Hematopoietic multipotent progenitor cell treated with erythropoietin and hydrocortisone succinate and interleukin-3 and kit ligand, for 15 days (in vitro differentiated cells): ENCODE measurements around the gene GPR108.

ENCODE experiments used
- DNase-seq: peaks from one replicate; pipeline ENCODE4 v3.0.0-alpha.2; 2015; ENCODE audit warnings: low spot score

GPR108 gene

GRCh38 chr19:6707011-6707657 lies 30.2 kb downstream of the GPR108 start:
- no peak for DNase-seq

DNA sequence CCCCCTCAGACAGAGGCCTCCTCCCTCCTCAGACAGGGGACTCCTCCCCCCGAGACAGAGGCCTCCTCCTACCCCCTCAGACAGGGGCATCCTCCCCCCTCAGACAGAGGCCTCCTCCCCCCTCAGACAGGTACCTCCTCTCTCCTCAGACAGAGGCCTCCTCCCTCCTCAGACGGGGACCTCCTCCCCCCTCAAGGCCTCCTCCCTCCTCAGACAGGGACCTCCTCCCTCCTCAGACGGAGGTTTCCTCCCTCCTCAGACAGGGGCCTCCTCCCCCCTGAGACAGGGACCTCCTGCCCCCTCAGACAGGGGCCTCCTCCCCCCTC lies 30.8 kb downstream of the GPR108 start:
- DNase-seq: no peak

- DNase-seq: no peak
Measured at GRCh38 chr19:6705931-6706632, 31.3 kb downstream of the GPR108 start.

DNA sequence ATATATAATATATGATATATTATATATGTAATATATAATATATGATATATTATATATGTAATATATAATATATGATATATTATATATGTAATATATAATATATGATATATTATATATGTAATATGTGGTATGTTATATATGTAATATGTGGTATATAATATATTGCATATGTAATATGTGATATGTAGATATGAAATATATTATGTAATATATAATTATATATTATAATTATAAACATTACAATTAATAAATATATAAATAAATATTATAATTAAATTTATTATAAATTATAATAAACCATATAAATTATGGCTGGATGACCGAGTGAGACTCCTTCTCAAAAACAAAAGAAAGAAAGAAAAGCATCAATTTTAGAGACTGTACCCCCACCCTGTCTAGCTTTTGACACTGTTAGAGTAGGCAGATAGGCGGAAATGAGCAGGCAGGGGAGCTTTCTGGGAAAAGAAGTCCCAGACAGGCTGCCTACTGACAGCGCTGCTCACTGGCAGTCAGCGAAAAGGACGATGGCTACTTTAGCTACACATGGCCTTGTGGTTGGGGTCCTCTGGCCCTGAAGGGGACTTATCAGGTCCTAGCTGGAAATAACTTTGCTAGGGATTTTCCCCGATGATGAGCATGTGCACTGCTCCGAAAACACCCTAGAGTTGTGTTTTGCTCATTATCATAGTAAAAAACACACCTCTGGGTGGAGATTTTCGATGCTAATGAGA lies 36.6 kb downstream of the GPR108 start:
- DNase-seq: no peak

DNA sequence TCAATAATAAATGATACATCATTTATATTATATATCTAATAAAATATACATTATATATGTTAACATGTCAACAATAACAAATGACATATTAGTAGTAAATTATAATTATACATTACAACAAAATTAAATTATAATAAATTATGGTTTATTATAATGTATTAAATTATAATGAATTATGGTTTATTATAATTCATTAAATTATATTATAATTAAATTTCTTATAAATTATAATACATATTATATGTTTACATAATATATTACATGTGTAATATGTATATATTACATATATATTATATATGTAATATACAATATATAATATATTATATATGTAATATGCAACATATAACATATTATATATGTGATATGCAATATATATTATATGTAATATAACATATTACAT lies 37.4 kb downstream of the GPR108 start:
- no peak for DNase-seq

- no peak for DNase-seq
Measured at GRCh38 chr19:6697291-6697690, 40.1 kb downstream of the GPR108 start.

DNA sequence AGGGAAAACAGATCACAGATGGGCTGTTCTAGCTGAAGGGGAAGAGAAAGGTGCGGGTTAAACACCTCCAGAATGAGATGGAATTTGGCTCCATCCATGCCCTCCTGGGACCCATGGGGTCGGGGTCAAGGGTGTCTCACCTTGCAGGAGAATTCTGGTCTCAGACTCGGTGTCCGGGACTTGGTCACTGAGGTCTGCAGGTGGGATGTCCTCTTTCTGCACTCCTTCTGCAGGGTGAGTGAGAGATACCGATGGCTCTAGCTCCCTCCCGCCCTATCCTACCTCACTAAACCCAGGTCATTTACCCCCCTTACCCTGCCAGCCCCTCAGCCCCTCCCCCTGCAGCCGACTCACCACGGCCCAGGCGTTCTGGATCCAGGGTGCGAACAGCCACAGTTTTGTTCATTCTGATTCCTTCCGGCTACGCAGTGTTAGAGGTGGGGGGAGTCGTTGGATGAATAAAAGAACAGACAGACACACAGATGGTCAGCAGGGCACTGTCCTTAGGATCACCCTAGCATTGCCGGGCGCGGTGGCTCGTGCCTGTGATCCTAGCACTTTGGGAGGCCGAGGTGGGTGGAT lies 41.0 kb downstream of the GPR108 start:
- DNase-seq: no peak

DNA sequence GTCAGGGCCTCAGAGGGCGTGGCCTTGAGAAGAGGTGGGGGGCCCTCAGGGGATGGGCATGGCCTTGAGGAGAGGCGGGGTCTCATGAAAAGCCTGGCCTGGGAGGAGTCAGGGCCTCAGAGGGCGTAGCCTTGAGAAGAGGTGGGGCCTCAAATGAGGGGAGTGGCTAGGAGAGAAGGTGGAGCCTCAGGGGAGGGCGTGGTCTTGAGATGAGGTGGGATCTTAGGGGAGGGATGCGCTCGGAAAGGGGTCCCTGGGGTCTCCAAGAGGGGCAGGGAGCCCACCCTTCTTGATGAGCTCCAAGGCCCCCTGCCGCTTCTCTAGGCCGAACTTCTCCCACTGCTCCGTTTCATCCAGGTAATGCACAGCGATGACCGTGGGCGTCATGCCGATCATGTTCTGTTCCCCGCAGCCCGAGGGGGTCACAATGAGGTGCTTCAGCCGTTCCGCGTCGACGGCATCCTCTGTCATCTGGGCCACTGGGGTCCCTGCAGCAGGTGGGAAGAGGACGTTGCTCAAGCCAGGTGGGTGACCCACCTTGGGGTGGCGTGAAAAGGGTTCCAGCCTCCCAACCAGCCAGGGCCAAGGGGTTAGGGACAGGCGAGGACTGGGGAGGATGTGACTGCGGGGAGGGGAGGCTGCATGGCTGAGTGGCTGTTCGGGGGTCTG lies 43.1 kb downstream of the GPR108 start:
- no peak for DNase-seq

- no peak for DNase-seq
Measured at GRCh38 chr19:6693681-6694080, 43.7 kb downstream of the GPR108 start.

DNA sequence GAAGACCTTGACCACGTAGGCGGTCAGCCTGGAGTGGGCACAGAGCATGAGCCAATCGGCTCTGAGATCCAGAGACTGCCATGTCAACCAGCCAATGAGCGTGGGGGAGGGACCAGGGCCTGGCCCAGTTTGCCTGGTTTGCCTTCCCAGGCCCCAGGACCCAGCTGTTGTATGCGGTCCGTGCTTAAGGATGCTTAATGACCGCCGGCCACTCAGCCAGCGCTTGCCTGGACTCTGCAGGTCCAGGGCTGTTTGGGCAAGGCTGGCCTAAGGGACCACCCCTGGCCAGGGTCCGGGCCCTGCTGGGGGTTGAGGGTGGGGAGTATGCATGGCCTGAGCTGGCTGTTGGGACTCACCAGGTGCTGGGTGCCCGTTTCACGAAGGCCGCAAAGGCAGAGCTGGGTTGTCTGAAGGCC lies 44.3 kb downstream of the GPR108 start:
- DNase-seq: no peak

- DNase-seq: no peak
Measured at GRCh38 chr19:6692027-6692426, 45.4 kb downstream of the GPR108 start.

DNA sequence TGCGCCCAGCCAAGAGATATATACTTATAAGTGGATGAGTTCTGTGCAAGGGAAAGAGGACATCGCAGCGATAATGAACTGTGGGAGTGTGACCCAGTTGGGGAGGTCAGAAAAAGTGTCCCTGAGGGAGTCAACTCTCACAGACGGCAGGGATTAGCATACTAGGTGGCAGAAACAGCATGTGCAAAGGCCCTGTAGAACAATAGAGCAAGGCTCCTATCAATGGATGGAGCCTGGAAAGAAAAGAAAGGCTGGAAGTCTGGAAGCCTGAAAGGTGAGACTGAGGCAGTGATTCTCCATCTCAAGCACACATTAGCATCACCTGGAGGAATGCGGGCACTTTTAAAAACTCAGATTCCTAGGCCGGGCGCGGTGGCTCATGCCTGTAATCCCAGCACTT lies 46.0 kb downstream of the GPR108 start:
- no peak for DNase-seq

GRCh38 chr19:6690160-6690885 lies 47.1 kb downstream of the GPR108 start:
- DNase-seq: no peak

DNA sequence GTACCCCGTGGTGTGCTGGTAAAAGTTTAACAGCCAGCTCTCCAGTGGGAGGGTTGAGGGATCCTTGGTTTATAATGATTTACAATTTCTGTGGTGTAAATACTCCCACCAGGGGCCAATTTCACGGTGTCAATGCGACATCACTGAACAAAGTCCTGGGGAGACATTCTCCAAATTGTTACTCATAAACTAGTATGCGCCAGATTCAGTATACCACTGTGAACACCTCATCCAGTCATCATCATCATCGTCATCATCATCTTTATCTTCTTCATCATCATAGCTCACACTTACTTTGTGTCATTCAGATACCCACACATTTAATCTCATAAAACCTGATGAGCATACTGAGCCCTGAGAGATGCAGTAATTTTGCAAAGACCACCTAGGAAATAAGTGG lies 50.3 kb downstream of the GPR108 start:
- no peak for DNase-seq

DNA sequence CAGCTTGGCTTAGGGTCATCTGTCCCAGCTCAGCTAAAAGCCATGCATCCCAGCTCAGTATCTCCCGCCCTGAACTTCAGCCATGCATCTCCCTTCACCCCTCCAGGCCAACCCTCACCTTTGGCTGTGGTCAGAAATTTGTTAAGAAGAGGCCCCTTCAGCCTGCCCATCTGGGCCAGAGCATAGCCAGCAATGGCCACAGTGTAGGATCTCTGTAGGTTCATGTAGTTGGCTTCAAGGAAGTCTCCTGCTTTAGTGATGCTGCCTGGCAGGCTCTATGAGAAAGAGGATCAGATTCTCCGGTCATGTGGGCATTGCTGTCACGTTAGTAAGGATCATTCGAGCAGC lies 50.8 kb downstream of the GPR108 start:
- DNase-seq: no peak

- no peak for DNase-seq
Measured at GRCh38 chr19:6685962-6686627, 51.3 kb downstream of the GPR108 start.

GRCh38 chr19:6685482-6685881 lies 51.9 kb downstream of the GPR108 start:
- no peak for DNase-seq

DNA sequence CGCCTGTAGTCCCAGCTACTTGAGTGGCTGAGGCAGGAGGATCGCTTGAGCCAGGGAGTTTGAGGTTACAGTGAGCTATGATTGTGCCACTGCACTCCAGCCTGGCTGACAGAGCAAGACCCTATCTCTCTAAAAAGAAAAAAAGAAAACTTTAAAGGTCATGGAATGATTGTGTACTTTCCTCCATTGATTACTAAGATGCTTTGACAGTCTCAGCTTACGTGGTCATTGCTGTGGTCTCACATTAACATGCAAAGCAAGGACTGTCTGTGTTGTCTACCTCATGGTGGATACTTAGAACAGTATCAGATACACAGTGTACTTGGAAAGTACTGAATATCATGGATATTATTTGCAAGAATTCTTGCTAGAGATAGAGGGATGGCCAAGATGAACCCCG lies 53.4 kb downstream of the GPR108 start:
- no peak for DNase-seq

- peak; percentile 6 for DNase-seq
Measured at GRCh38 chr19:6682607-6683128, 54.7 kb downstream of the GPR108 start.

DNA sequence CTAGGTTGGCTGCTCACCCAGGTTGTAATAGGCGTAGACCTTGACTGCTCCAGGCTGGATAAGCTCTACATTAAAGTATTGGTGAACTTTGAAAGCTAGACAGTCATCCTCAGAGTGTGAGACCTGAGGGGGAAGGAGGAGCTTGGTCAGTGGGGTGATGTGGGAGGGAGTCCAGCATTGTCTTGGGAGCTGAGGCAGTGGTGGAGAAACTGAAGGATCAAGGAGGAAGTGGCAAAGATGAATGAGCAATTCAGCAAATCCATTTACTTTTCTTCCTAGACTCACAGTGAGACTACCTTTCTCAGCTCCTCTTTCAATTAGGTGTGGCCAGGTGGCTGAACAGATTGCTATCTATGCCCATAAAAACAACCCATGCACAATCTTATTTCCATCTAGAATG lies 57.2 kb downstream of the GPR108 start:
- no peak for DNase-seq
